Islet of Langerhans (tissue), 1 donor: ENCODE data around the gene PRKN.

ENCODE experiments used
- FAIRE-seq: peaks from one replicate; lab custom pipeline; 2011; peaks lifted over from hg19 to GRCh38; lab: Jason Lieb, UNC

The PRKN gene

GRCh38 chr6:162294029-162294428 is 433.5 kb downstream of the PRKN start:
- FAIRE-seq: no peak

GRCh38 chr6:162292915-162293314 is 434.7 kb downstream of the PRKN start:
- no peak for FAIRE-seq

- FAIRE-seq: no peak
These were observed 436.6 kb downstream of the PRKN start for GRCh38 chr6:162290846-162291465.

- no peak for FAIRE-seq
These were observed 437.6 kb downstream of the PRKN start for GRCh38 chr6:162289972-162290371.

- no peak for FAIRE-seq
These were observed 453.6 kb downstream of the PRKN start for GRCh38 chr6:162273986-162274385.

GRCh38 chr6:162271922-162272321 is 455.6 kb downstream of the PRKN start:
- FAIRE-seq: no peak

- FAIRE-seq: no peak
These were observed 456.6 kb downstream of the PRKN start for GRCh38 chr6:162270966-162271365.

- FAIRE-seq: no peak
These were observed 459.9 kb downstream of the PRKN start for GRCh38 chr6:162267641-162268040.

- no peak for FAIRE-seq
These were observed 460.4 kb downstream of the PRKN start for GRCh38 chr6:162267126-162267525.

GRCh38 chr6:162264581-162264980 is 463.0 kb downstream of the PRKN start:
- FAIRE-seq: no peak

GRCh38 chr6:162262466-162263196 is 464.9 kb downstream of the PRKN start:
- no peak for FAIRE-seq

- FAIRE-seq: no peak
These were observed 466.0 kb downstream of the PRKN start for GRCh38 chr6:162261598-162261997.

GRCh38 chr6:162260027-162260426 is 467.5 kb downstream of the PRKN start:
- FAIRE-seq: no peak

GRCh38 chr6:162258647-162259046 is 468.9 kb downstream of the PRKN start:
- no peak for FAIRE-seq

GRCh38 chr6:162256361-162256760 is 471.2 kb downstream of the PRKN start:
- FAIRE-seq: no peak

- FAIRE-seq: no peak
These were observed 476.3 kb downstream of the PRKN start for GRCh38 chr6:162251257-162251656.

GRCh38 chr6:162249907-162250642 is 477.5 kb downstream of the PRKN start:
- FAIRE-seq: no peak

- no peak for FAIRE-seq
These were observed 481.6 kb downstream of the PRKN start for GRCh38 chr6:162245830-162246420.

GRCh38 chr6:162244031-162244430 is 483.5 kb downstream of the PRKN start:
- no peak for FAIRE-seq

- FAIRE-seq: no peak
These were observed 484.7 kb downstream of the PRKN start for GRCh38 chr6:162242915-162243314.

GRCh38 chr6:162239330-162239729 is 488.2 kb downstream of the PRKN start:
- FAIRE-seq: no peak

- FAIRE-seq: no peak
These were observed 488.9 kb downstream of the PRKN start for GRCh38 chr6:162238675-162239074.

- no peak for FAIRE-seq
These were observed 490.2 kb downstream of the PRKN start for GRCh38 chr6:162237331-162237730.
